Panc1 (cell line): ENCODE measurements around the gene RAB30. TPM values are rescaled to one million over a fixed set of nuclear protein-coding genes. Genes with fewer than 3 reads are reported as not detected.

ENCODE experiments used
- ATAC-seq: fragments of 200-7000 bp; cut with Tn5 transposase; 2 replicates; pipeline ENCODE4 v1.9.1; 2020; ENCODE audit warnings: mild to moderate bottlenecking, moderate library complexity
- BruUV-seq: library from RNA; stranded (reverse); fragments of 400-500 nt; replicated peaks from 2 replicates; lab custom pipeline; 2021; lab: Mats Ljungman, UMichigan
- CTCF ChIA-PET: fragments of 300-600 bp; sonication (Branson Sonifier 250); formaldehyde crosslinking; loops from one replicate; lab custom pipeline; 2022; ENCODE audit warnings: antibody characterized with exemption; lab: Charles Lee
- POLR2A ChIA-PET: fragments of 300-600 bp; sonication (Branson Sonifier 250); formaldehyde crosslinking; loops from one replicate; lab custom pipeline; 2022; ENCODE audit warnings: antibody characterized with exemption; lab: Charles Lee
- DNase-seq: peaks from one replicate; pipeline ENCODE4 v3.0.0-alpha.2; 2010; ENCODE audit warnings: low read depth, low spot score
- H3K27ac ChIP-seq: 2 replicates; pipeline ENCODE4 v1.5.1; 2011; ENCODE audit warnings: mild to moderate bottlenecking, low read length, inconsistent platforms
- H3K27me3 ChIP-seq: fragments of 200-500 bp; sonication (Bioruptor generic); 2 replicates; pipeline ENCODE4 v1.6.0; 2014; ENCODE audit warnings: low read length, inconsistent platforms; ENCODE audit not compliant: control insufficient read depth, insufficient read depth
- H3K36me3 ChIP-seq: fragments of 200-500 bp; sonication (Bioruptor generic); 2 replicates; pipeline ENCODE4 v1.5.1; 2014; ENCODE audit warnings: inconsistent platforms, mild to moderate bottlenecking, low read length, moderate library complexity; ENCODE audit not compliant: control insufficient read depth, insufficient read depth
- H3K4me1 ChIP-seq: 2 replicates; pipeline ENCODE4 v1.5.1; 2011; ENCODE audit warnings: inconsistent platforms, mild to moderate bottlenecking, low read length, moderate library complexity; ENCODE audit not compliant: control insufficient read depth, insufficient read depth
- H3K4me3 ChIP-seq, 2 experiments: 2 replicates each; pipeline ENCODE4 v1.5.1; 2011 to 2012; ENCODE audit warnings: low read depth in 2 of 2, low read length in 2 of 2, mild to moderate bottlenecking in 2 of 2, inconsistent platforms in 1 of 2, moderate library complexity in 1 of 2
- H3K9me3 ChIP-seq: fragments of 200-500 bp; sonication (Bioruptor generic); 2 replicates; pipeline ENCODE4 v1.5.1; 2014; ENCODE audit warnings: low read depth, mild to moderate bottlenecking, inconsistent platforms, low read length, moderate library complexity; ENCODE audit not compliant: control insufficient read depth, insufficient read depth
- CTCF ChIP-seq: fragments of 450-650 bp; IDR thresholded peaks from 2 replicates; pipeline ENCODE4 v1.5.1; 2017; ENCODE audit warnings: mild to moderate bottlenecking
- POLR2AphosphoS5 ChIP-seq: IDR thresholded peaks from 2 replicates; pipeline ENCODE4 v1.6.1; 2012; ENCODE audit warnings: mild to moderate bottlenecking, low read depth, low read length, moderate library complexity
- REST ChIP-seq, 2 experiments: IDR thresholded peaks; 2 replicates each; pipeline ENCODE4 v1.6.1; 2011 to 2012; ENCODE audit warnings: low read depth in 2 of 2, control low read depth in 1 of 2, low read length in 1 of 2, mild to moderate bottlenecking in 1 of 2, moderate library complexity in 1 of 2; ENCODE audit not compliant: insufficient read depth in 1 of 2
- SIN3A ChIP-seq: IDR thresholded peaks from 2 replicates; pipeline ENCODE4 v1.6.1; 2012; ENCODE audit warnings: low read depth, mild to moderate bottlenecking, low read length, moderate library complexity, borderline replicate concordance; ENCODE audit not compliant: insufficient read depth
- TCF7L2 ChIP-seq: IDR thresholded peaks from 2 replicates; pipeline ENCODE4 v1.6.1; 2011; ENCODE audit warnings: mild to moderate bottlenecking, low read depth, low read length, inconsistent platforms
- in situ Hi-C: cut with HindIII; loops from 2 replicates; pipeline ENCODE4 v1.10.0; 2016; ENCODE audit warnings: low sequenced_read_pairs, low pct_unique_long_range_greater_than_20kb
- intact Hi-C: fragments of 100-400 bp; cut with micrococcal nuclease; formaldehyde crosslinking; loops from one replicate; pipeline ENCODE4 v1.10.0; 2022; ENCODE audit not compliant: unreplicated experiment
- total RNA-seq: library from RNA; stranded (reverse); gene quantifications from one replicate; pipeline ENCODE4 v1.2.1, GENCODE V29; 2021; ENCODE audit not compliant: unreplicated experiment

RAB30 gene
- total RNA-seq, 1 experiment from 2014 or later: 19.0 TPM

- Histone ChIP-seq H3K27ac (no peak overlapping the region), H3K9me3 (no peaks in the 10 kb centered on the region), H3K27me3 (no peaks in the 10 kb centered on the region), H3K4me3 (no peak overlapping the region), H3K36me3 (no peaks in the 10 kb centered on the region), H3K4me1 (peaks cover 17% of the 10 kb centered on the region)
- no peak for TF ChIP-seq TCF7L2
- no peak for TF ChIP-seq POLR2AphosphoS5
- TF ChIP-seq SIN3A: no peak
- no peak for TF ChIP-seq REST (IDR thresholded peaks at IDR 0.05; ENCODE audit: insufficient read depth in 1 of 2, low read depth in 2 of 2, low read length in 1 of 2)
- TF ChIP-seq CTCF: no peak
- in situ Hi-C loops: no loop called here
- intact Hi-C loops: no loop called here
- DNase-seq: no peak
- POLR2A ChIA-PET: interaction anchor here (0.8 kb wide), 1 partner anchor 351 kb away, joined by 4 read pairs; no protein-coding TSS in a partner anchor
- no peak for ATAC-seq
- CTCF ChIA-PET: interaction anchor here (0.6 to 1.0 kb wide), 2 partner anchors 132 to 200 kb away, joined by 3 to 4 read pairs; no protein-coding TSS in a partner anchor
- BruUV-seq: no TSS peak
Observed at GRCh38 chr11:82999232-82999631, 72.5 kb downstream of the RAB30 start.

- TF ChIP-seq REST (IDR thresholded peaks at IDR 0.05; ENCODE audit: insufficient read depth in 1 of 2, low read depth in 2 of 2, low read length in 1 of 2) (no peak), CTCF (no peak), SIN3A (no peak), TCF7L2 (no peak), POLR2AphosphoS5 (no peak)
- H3K27me3 ChIP-seq: no peaks in the 10 kb centered on the region
- ATAC-seq: no peak
- intact Hi-C loops: no loop called here
- no peaks in the 10 kb centered on the region for H3K36me3 ChIP-seq
- H3K4me1 ChIP-seq: peaks cover 17% of the 10 kb centered on the region
- H3K4me3 ChIP-seq: no peak overlapping the region
- in situ Hi-C loops: no loop called here
- DNase-seq: no peak
- ChIA-PET POLR2A (interaction anchor here (0.6 to 1.0 kb wide), 3 partner anchors 9 to 351 kb away, joined by 3 to 5 read pairs (median 4); no protein-coding TSS in a partner anchor), CTCF (interaction anchor here (1.0 kb wide), 1 partner anchor 131 kb away, joined by 4 read pairs; no protein-coding TSS in a partner anchor)
- BruUV-seq: no TSS peak
- H3K27ac ChIP-seq: 0 out of 2 replicates have a peak overlapping the region, but pooled peaks have one; percentile 9
- no peaks in the 10 kb centered on the region for H3K9me3 ChIP-seq
Observed at GRCh38 chr11:82998697-82999096, 73.0 kb downstream of the RAB30 start.
